Thyroid gland (tissue), 4 donors: ENCODE measurements around the gene ZFAND3. TPM values are rescaled to one million over a fixed set of nuclear protein-coding genes. Genes with fewer than 3 reads are reported as not detected.

ENCODE experiments used
- DNase-seq, 2 donors: peaks; one replicate each; pipeline ENCODE4 v3.0.0-alpha.2; 2019
- H3K27ac ChIP-seq, 3 donors: fragments of 200-600 bp; sonication (generic); 1 replicate in 2 of 3; 2 replicates in 1 of 3; pipeline ENCODE4 v1.5.1; 2016 to 2019; ENCODE audit warnings: mild to moderate bottlenecking in 1 of 3, moderate library complexity in 1 of 3
- H3K27me3 ChIP-seq: fragments of 200-600 bp; sonication (generic); one replicate; pipeline ENCODE4 v1.5.1; 2019
- H3K36me3 ChIP-seq, 2 donors: fragments of 200-600 bp; sonication (generic); one replicate each; pipeline ENCODE4 v1.5.1; 2016 to 2019
- H3K4me1 ChIP-seq, 2 donors: fragments of 200-600 bp; sonication (generic); one replicate each; pipeline ENCODE4 v1.5.1; 2017 to 2019
- H3K4me3 ChIP-seq, 3 donors: fragments of 200-600 bp; sonication (generic); replicated peaks in 1 of 3; 1 replicate in 2 of 3; 2 replicates in 1 of 3; pipeline ENCODE4 v1.5.1; 2016; ENCODE audit warnings: mild to moderate bottlenecking in 1 of 3
- H3K9me3 ChIP-seq: fragments of 200-600 bp; sonication (generic); one replicate; pipeline ENCODE4 v1.5.1; 2017
- CTCF ChIP-seq, 6 experiments: fragments of 200-600 bp in 3 of 6; fragments of 450-650 bp in 3 of 6; sonication (generic) in 3 of 6; IDR thresholded peaks; one replicate each; pipeline ENCODE4 v1.5.1; 2016 to 2019; ENCODE audit warnings: antibody characterized with exemption in 6 of 6, mild to moderate bottlenecking in 2 of 6, inconsistent platforms in 1 of 6, moderate library complexity in 1 of 6
- POLR2A ChIP-seq, 2 donors: fragments of 450-650 bp; IDR thresholded peaks; one replicate each; pipeline ENCODE4 v1.6.1; 2017; ENCODE audit warnings: antibody characterized with exemption in 2 of 2, mild to moderate bottlenecking in 2 of 2, moderate library complexity in 1 of 2
- WGBS, 2 donors: methylation state at CpG; one replicate each; pipeline ENCODE4 v1.1.5; 2017; 5-methylcytosine and 5-hydroxymethylcytosine counted together
- intact Hi-C: fragments of 100-400 bp; cut with DNase I; formaldehyde crosslinking; loops from one replicate; pipeline ENCODE4 v1.15.1; 2023
- total RNA-seq, 4 donors: library from RNA; depleted of rRNA; stranded (reverse); fragments of >200 nt; gene quantifications; one replicate each; pipeline ENCODE4 v1.2.3, GENCODE V29; 2016

ZFAND3 gene
- total RNA-seq, 4 donors from 2014 or later = 41.3 to 57.7 (median 55.9) TPM

GRCh38 chr6:37845026-37845911 lies 25.7 kb downstream of the ZFAND3 start:
- WGBS, 2 donors = 75 to 89% methylated on average over 6 of the region's 6 CpGs
- Histone ChIP-seq H3K36me3 (no peaks in the 10 kb centered on the region), H3K4me3 (no peak overlapping the region), H3K4me1 (peaks cover 56 to 62% of the 10 kb centered on the region in 2 donors), H3K27ac (peak overlapping the region in 1 of 3 donors; percentile 9), H3K27me3 (no peaks in the 10 kb centered on the region), H3K9me3 (no peaks in the 10 kb centered on the region)
- no peak for TF ChIP-seq POLR2A (IDR thresholded peaks at IDR 0.05)
- no peak for TF ChIP-seq CTCF (IDR thresholded peaks at IDR 0.05)
- intact Hi-C loops = no loop called here
- DNase-seq = no peak

GRCh38 chr6:37845930-37846329 lies 26.4 kb downstream of the ZFAND3 start:
- no peaks in the 10 kb centered on the region for H3K36me3 ChIP-seq
- no peak for DNase-seq
- intact Hi-C loops = no loop called here
- no peaks in the 10 kb centered on the region for H3K27me3 ChIP-seq
- H3K27ac ChIP-seq = peak overlapping the region in 1 of 3 donors; percentile 9
- TF ChIP-seq POLR2A (IDR thresholded peaks at IDR 0.05) (no peak), CTCF (IDR thresholded peaks at IDR 0.05) (no peak)
- no peak overlapping the region for H3K4me3 ChIP-seq
- H3K9me3 ChIP-seq = no peaks in the 10 kb centered on the region
- peaks cover 49 to 62% of the 10 kb centered on the region in 2 donors for H3K4me1 ChIP-seq

GRCh38 chr6:37847704-37848103 lies 28.2 kb downstream of the ZFAND3 start:
- no peaks in the 10 kb centered on the region for H3K27me3 ChIP-seq
- intact Hi-C loops = no loop called here
- H3K4me1 ChIP-seq = peaks cover 49 to 63% of the 10 kb centered on the region in 2 donors
- no peak overlapping the region for H3K27ac ChIP-seq
- no peak for DNase-seq
- no peaks in the 10 kb centered on the region for H3K9me3 ChIP-seq
- 93 to 96% methylated on average over 3 of the region's 3 CpGs for WGBS, 2 donors
- H3K36me3 ChIP-seq = no peaks in the 10 kb centered on the region
- no peak for TF ChIP-seq CTCF (IDR thresholded peaks at IDR 0.05)
- no peak for TF ChIP-seq POLR2A (IDR thresholded peaks at IDR 0.05)
- no peak overlapping the region for H3K4me3 ChIP-seq

- 92 to 93% methylated on average over 4 of the region's 4 CpGs for WGBS, 2 donors
- DNase-seq = no peak
- H3K36me3 ChIP-seq = no peaks in the 10 kb centered on the region
- TF ChIP-seq POLR2A (IDR thresholded peaks at IDR 0.05) = no peak
- no peak for TF ChIP-seq CTCF (IDR thresholded peaks at IDR 0.05)
- H3K4me3 ChIP-seq = no peak overlapping the region
- H3K4me1 ChIP-seq = peaks cover 42 to 57% of the 10 kb centered on the region in 2 donors
- intact Hi-C loops = no loop called here
- H3K27ac ChIP-seq = no peak overlapping the region
- H3K9me3 ChIP-seq = no peaks in the 10 kb centered on the region
- H3K27me3 ChIP-seq = no peaks in the 10 kb centered on the region
Observed at GRCh38 chr6:37848371-37848770, 28.8 kb downstream of the ZFAND3 start.

GRCh38 chr6:37850260-37850659 lies 30.7 kb downstream of the ZFAND3 start:
- H3K27me3 ChIP-seq = no peaks in the 10 kb centered on the region
- H3K4me1 ChIP-seq = peaks cover 35 to 49% of the 10 kb centered on the region in 2 donors
- H3K36me3 ChIP-seq = no peaks in the 10 kb centered on the region
- intact Hi-C loops = no loop called here
- TF ChIP-seq POLR2A (IDR thresholded peaks at IDR 0.05) (no peak), CTCF (IDR thresholded peaks at IDR 0.05) (no peak)
- DNase-seq = no peak
- WGBS, 2 donors = 87% methylated on average over 4 of the region's 4 CpGs
- H3K4me3 ChIP-seq = no peak overlapping the region
- H3K27ac ChIP-seq = no peak overlapping the region
- no peaks in the 10 kb centered on the region for H3K9me3 ChIP-seq
